ENCODE data around the gene CABLES1.

The CABLES1 gene

DNA sequence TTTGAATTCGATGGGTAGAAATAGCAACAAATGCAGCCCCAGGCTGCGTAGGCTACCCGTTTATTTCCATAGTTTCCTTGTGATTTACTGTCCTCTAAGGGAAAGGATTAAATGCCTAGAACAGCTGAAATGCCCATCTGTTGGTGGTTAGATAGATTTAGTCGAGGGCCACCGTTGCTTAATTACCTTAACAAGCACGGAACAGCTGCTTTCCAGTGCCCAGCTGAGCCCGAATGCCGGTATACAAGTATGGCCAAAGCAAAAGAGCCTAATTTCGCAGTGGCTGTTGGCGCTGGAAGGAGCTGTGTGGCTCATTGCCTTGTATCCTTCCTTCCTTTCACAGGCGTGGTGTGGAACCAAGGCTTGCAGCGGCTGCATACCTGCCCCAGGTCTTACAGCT lies 109.1 kb downstream of the CABLES1 start:
- peaks cover 3% of the 10 kb centered on the region for H3K36me3 ChIP-seq (ENCODE audit: insufficient read depth, low read length)
- H3K9ac ChIP-seq (ENCODE audit: low read depth, low read length), result no peak overlapping the region
- H3K9me3 ChIP-seq (ENCODE audit: control insufficient read depth, insufficient read depth, low read length), result no peaks in the 10 kb centered on the region
- H3K4me1 ChIP-seq (ENCODE audit: insufficient read depth, low read length), result peaks cover 17% of the 10 kb centered on the region

DNA sequence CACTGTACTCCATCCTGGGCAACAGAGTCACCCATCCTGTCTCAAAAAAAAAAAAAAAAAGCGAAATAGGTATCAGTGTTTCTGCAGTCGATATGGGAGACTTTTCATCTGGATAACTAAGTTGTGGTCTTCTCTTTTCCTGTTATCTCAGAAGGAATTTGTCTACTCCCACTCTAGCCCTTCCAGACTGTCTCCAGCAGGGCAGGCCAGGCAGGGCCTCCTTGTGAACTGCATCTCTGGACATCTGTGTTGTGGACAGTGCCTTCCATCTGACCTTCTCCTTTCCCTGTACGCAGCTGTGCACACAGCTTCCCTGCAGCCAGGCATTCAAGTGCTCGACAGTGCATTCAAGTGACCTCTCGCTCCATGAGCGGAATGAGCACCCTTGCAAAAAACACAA lies 110.2 kb downstream of the CABLES1 start:
- H3K4me1 ChIP-seq (ENCODE audit: insufficient read depth, low read length), result peaks cover 13% of the 10 kb centered on the region
- H3K9me3 ChIP-seq (ENCODE audit: control insufficient read depth, insufficient read depth, low read length), result no peaks in the 10 kb centered on the region
- peaks cover 3% of the 10 kb centered on the region for H3K36me3 ChIP-seq (ENCODE audit: insufficient read depth, low read length)

DNA sequence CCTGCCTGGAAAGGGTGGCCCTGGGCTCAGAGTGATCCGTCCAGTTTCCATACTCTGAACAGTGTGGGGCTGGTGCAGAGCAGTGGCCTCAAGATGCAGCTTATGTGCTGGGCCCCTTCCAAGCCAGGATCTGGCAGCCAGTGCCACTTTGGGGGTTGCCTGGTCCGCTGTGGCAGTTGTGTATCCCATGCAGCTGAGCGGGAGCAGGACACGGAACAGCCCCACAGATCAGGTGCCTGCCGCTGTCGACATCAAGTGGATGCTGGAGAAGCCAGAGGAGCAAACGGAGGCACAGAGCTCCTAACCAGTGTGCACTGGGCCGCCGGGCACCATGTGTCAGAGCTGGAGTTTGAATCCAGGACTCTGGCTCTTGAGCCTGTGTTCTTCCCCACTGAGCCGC lies 112.0 kb downstream of the CABLES1 start:
- Histone ChIP-seq H3K4me1 (ENCODE audit: insufficient read depth, low read length) (peaks cover 9% of the 10 kb centered on the region; the same call in 1 of the 2 replicates), H3K36me3 (ENCODE audit: insufficient read depth, low read length) (peaks cover 6% of the 10 kb centered on the region), H3K9ac (ENCODE audit: low read depth, low read length) (no peak overlapping the region), H3K9me3 (ENCODE audit: control insufficient read depth, insufficient read depth, low read length) (no peaks in the 10 kb centered on the region)

More for the DNA sequence above, 110.2 kb downstream of the CABLES1 start:
- H3K9ac ChIP-seq (ENCODE audit: low read depth, low read length), result no peak overlapping the region

DNA sequence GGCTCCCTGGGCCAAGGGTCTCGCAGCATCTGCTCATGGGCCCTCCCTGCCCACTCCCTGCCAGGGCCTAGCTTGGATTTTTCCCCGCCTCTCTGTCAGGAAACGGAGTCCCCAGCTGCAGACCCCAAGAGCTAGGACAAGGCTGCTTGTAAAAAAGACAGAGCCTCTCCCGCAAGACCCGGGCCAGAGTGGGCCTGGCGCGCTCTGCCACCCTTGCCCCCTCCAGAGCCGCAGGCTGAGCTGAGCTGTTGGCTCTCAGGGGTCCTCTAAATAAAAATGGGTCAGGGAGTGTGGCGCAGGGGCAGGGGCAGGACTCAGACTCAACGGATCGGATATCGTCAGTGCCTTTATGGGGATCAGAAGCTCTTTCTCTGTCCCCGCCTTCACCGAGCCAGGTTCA lies 112.6 kb downstream of the CABLES1 start:
- Histone ChIP-seq H3K9me3 (ENCODE audit: control insufficient read depth, insufficient read depth, low read length) (no peaks in the 10 kb centered on the region), H3K36me3 (ENCODE audit: insufficient read depth, low read length) (peaks cover 11% of the 10 kb centered on the region), H3K4me1 (ENCODE audit: insufficient read depth, low read length) (peaks cover 9% of the 10 kb centered on the region; the same call in 1 of the 2 replicates), H3K9ac (ENCODE audit: low read depth, low read length) (no peak overlapping the region)

DNA sequence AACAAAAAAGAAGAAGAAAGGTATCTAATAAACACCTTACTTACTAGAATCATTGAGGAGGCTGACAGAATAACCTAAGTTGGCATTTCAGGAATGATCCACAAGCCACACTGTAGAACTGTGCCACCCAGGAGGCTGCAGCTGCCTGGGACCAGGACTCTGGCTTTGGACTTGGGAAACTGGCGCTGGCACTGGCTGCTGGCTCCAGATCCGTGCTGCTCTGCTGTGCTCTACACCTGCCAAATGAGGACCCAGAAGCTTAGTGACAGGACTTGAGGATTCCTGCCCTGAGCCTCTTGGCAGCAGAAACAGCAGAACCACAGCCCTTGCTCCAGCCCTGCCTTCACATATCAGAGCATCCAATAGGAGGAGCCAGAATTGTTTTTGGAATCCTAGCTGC lies 113.5 kb downstream of the CABLES1 start:
- peaks cover 19% of the 10 kb centered on the region for H3K36me3 ChIP-seq (ENCODE audit: insufficient read depth, low read length)
- H3K9ac ChIP-seq (ENCODE audit: low read depth, low read length), result no peak overlapping the region
- peaks cover 3% of the 10 kb centered on the region; the same call in 1 of the 2 replicates for H3K4me1 ChIP-seq (ENCODE audit: insufficient read depth, low read length)
- H3K9me3 ChIP-seq (ENCODE audit: control insufficient read depth, insufficient read depth, low read length), result no peaks in the 10 kb centered on the region

DNA sequence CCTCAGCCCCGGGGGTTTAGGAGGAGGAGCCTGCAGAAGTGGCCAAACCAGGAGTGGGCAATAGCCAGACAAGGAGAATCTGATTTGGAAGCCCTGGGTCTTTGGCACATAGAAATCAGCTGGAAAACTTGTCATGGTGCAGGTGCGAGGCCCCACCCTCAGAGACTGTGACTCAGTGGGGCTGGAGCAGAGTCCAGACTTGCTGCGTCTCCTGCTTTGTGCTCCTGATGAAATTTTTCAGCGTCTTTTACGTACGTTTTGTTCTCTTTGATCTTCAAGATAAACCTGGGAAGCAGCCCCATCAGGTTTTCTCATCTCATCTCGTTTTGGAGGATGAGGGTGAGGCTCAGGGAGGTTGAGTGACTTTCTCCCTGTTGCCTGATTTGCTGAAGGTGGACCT lies 114.1 kb downstream of the CABLES1 start:
- Histone ChIP-seq H3K36me3 (ENCODE audit: insufficient read depth, low read length) (peaks cover 23% of the 10 kb centered on the region), H3K4me1 (ENCODE audit: insufficient read depth, low read length) (no peaks in the 10 kb centered on the region), H3K9me3 (ENCODE audit: control insufficient read depth, insufficient read depth, low read length) (no peaks in the 10 kb centered on the region), H3K9ac (ENCODE audit: low read depth, low read length) (no peak overlapping the region)

DNA sequence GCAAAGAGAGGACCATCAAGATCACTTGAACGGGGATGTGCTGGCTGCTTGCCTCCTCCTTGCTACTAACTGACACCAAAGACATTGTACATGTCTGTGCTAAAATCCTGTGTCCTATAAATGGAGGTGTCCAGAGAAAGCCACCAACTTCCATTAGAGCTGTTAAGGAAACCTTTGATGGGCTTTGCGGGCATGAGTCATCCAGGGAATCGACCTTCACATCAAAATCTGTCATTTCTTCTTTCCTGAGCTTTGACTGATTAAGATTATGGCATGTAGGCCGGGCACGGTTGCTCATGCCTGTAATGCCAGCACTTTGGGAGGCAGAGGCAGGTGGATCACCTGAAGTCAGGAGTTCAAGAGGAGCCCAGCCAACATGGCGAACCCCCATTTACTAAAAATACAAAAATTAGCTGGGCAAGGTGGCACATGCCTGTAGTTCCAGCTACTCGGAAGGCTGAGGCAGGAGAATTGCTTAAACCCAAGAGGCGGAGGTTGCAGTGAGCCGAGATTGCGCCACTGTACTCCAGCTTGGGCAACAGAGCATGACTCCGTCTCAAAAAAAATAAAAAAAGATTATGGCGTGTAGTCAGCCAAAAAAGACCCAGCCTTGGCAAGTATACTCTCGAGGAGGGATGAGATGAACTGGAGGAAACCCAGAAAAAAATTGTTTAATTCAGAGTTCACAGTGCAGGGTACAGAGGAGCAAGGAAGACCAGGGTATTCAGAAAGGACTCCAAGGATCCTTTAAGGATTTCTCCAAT lies 115.8 kb downstream of the CABLES1 start:
- Histone ChIP-seq H3K9ac (ENCODE audit: low read depth, low read length) (no peak overlapping the region), H3K36me3 (ENCODE audit: insufficient read depth, low read length) (peaks cover 22% of the 10 kb centered on the region), H3K4me1 (ENCODE audit: insufficient read depth, low read length) (no peaks in the 10 kb centered on the region), H3K9me3 (ENCODE audit: control insufficient read depth, insufficient read depth, low read length) (no peaks in the 10 kb centered on the region)

DNA sequence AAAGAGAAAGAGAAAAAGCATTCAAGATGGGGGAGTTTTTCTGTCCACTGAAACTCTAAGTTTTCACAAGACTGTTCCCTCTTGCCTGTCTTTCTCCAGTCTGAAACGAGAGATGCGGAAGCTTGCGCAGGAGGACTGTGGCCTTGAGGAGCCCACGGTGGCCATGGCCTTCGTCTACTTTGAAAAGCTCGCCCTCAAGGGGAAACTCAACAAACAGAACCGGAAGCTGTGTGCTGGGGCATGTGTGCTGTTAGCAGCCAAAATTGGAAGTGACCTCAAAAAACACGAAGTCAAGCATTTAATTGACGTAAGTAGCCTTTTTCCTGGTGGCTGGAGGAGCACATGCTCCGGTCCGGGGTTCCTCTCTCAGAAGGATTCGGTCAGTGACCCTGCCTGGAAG lies 118.3 kb downstream of the CABLES1 start:
- H3K36me3 ChIP-seq (ENCODE audit: insufficient read depth, low read length), result peaks cover 34% of the 10 kb centered on the region
- H3K9me3 ChIP-seq (ENCODE audit: control insufficient read depth, insufficient read depth, low read length), result no peaks in the 10 kb centered on the region
- H3K4me1 ChIP-seq (ENCODE audit: insufficient read depth, low read length), result peaks cover 5% of the 10 kb centered on the region
- H3K9ac ChIP-seq (ENCODE audit: low read depth, low read length), result no peak overlapping the region

DNA sequence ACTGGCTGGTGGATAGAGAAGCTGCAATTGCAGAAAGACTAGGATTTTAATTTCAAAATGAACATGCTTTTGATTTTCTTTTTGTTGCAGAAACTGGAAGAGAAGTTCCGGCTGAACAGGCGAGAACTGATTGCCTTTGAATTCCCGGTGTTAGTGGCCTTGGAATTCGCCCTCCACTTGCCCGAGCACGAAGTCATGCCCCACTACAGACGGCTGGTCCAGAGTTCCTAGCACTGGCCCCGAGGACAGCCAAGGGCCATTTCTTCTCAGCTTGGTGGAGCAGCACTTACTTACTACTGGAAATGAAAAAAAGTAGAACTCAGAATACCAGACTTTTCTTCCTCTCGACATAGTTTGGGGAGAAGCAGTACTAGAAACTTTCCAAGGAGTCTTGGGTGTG lies 121.9 kb downstream of the CABLES1 start:
- Histone ChIP-seq H3K9ac (ENCODE audit: low read depth, low read length) (no peak overlapping the region), H3K9me3 (ENCODE audit: control insufficient read depth, insufficient read depth, low read length) (no peaks in the 10 kb centered on the region), H3K4me1 (ENCODE audit: insufficient read depth, low read length) (peaks cover 31% of the 10 kb centered on the region), H3K36me3 (ENCODE audit: insufficient read depth, low read length) (peaks cover 32% of the 10 kb centered on the region)

DNA sequence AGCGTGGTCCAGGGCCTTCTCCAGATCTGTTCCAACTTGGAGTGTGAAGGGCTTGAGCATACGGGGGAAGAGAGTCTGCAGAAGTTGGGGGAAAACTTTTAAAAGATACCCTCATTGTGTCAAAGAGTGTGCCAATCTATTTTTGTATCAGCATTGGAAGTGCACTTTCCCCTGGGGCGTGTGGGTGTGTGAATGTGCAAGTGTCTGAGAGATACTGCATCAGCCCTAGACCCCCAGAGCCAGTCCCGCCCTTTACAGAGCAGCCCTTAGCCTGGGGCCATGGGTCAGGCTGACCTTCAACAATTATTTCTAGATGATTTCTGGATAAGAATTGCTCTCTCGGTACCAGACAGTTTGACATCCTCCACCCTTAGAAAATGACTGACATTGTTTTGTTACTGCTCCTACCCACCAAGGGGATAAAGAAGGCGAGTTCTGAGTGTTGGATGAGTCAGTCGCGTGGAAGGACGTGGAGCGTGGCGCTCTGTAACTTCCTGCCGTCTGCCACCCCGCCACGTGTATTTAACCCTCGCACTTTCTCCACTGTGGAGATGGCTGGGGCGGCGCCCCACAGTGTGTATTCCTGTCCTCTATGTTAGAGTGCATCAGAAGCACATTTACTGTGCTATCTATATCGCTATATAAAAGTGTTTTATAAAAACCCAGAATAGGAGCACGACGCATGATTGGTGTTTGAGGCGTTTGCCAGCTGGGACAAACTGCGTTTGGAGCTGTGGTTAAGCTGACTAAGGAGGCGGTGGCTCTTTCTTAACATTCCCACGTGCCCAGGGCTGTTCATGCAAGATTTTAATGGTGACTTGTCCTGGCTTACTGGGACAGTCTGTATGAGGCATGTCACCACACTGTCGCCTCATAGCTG lies 122.6 kb downstream of the CABLES1 start:
- peaks cover 31% of the 10 kb centered on the region for H3K4me1 ChIP-seq (ENCODE audit: insufficient read depth, low read length)

DNA sequence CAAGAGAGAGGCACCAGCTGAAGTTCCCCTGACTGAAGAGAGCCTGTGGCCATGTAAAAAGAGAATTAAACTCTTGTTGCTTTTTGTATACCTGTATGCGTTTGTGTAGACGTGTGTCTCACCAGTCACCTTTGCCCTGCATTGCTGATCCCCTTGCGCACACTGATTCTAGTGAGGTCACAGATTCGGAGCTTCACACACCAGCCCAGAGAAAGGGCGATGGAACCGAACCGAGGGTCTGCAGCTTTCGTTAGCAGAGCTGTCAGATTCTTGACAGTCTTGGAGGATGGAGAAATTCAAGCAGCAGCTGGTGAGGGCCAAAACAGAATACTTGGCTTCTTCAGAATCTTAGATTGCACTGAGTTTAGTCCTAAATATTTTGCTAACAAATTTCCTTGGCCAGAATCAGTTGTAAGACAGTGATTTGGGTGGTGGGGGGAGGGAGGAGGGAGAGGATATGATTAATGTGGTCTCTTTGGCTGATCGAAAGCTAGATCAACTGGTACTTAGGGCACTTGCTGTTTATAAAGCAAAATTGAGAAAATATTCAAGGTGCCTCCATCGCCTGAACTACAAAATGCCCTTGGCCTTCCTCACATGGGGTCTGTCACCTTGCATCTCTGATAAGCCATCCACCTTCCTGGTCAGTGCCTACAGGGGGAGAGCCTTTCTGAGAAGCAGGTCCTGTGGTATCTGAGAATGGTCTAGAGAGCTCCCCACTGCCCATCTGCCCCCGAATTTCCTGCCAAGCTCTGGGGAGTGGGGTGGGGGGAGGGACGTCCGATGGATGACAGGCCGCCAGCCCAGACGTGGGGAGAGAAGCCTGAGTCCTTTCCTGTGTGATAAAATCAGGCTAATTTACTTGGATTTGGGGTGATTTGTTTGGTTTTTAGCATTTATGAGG lies 123.5 kb downstream of the CABLES1 start:
- peaks cover 19% of the 10 kb centered on the region for H3K36me3 ChIP-seq (ENCODE audit: insufficient read depth, low read length)
- H3K4me1 ChIP-seq (ENCODE audit: insufficient read depth, low read length), result peaks cover 31% of the 10 kb centered on the region
- H3K9me3 ChIP-seq (ENCODE audit: control insufficient read depth, insufficient read depth, low read length), result no peaks in the 10 kb centered on the region
- peak overlapping the region; percentile 17; the same call in 1 of the 2 replicates for H3K9ac ChIP-seq (ENCODE audit: low read depth, low read length)

More for the DNA sequence above, 122.6 kb downstream of the CABLES1 start:
- Histone ChIP-seq H3K36me3 (ENCODE audit: insufficient read depth, low read length) (peaks cover 26% of the 10 kb centered on the region), H3K9ac (ENCODE audit: low read depth, low read length) (no peak overlapping the region), H3K9me3 (ENCODE audit: control insufficient read depth, insufficient read depth, low read length) (no peaks in the 10 kb centered on the region)

DNA sequence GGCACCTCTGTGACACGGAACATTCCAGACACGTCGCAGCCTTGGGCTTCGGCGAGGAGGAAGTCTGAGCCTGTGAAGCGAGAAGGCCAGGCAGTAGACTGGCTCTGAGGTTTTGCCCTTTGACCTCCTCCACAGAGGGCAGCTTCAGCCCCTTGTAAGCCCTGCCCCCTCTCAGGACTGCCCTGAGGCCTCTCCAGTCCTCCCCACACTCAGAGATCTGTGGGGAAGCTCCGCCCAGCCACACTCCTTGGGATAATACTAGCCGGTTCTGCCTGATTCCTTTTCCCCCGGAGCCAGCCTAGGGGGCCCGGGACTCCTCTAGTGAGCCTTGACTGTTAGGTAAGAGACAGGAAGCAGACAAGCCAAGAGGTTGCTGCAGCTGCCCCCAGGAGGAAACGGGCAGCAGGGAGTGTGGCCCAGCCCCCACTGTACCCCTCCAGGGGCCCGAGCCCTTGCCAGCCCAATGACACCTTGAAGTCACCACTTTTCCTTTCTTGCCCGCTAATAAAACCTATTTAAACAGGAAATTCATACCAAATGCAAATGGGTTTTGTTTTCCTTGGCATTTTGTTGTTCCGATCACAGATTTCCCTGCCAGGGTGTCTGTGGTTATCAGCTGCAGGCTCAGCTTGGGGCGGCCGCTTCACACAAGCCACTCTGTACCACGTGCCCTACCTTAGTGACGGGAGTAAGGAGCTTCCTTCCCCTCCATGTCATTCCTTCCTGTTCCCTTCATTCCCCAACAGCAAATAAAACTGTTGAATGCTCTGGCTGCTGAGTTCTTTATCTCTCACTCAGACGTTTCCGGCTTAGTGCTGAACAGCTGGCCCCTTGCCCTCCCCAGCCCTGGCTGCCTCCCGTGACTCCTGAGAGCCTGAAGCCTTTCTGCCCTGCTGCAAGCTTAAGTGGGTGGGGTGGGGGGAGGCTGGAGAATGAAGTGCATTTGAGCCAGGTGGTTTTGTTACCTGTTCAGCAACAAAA lies 124.7 kb downstream of the CABLES1 start:
- Histone ChIP-seq H3K36me3 (ENCODE audit: insufficient read depth, low read length) (peaks cover 15% of the 10 kb centered on the region), H3K9ac (ENCODE audit: low read depth, low read length) (peak overlapping the region; percentile 17), H3K9me3 (ENCODE audit: control insufficient read depth, insufficient read depth, low read length) (no peaks in the 10 kb centered on the region), H3K4me1 (ENCODE audit: insufficient read depth, low read length) (peaks cover 31% of the 10 kb centered on the region)

DNA sequence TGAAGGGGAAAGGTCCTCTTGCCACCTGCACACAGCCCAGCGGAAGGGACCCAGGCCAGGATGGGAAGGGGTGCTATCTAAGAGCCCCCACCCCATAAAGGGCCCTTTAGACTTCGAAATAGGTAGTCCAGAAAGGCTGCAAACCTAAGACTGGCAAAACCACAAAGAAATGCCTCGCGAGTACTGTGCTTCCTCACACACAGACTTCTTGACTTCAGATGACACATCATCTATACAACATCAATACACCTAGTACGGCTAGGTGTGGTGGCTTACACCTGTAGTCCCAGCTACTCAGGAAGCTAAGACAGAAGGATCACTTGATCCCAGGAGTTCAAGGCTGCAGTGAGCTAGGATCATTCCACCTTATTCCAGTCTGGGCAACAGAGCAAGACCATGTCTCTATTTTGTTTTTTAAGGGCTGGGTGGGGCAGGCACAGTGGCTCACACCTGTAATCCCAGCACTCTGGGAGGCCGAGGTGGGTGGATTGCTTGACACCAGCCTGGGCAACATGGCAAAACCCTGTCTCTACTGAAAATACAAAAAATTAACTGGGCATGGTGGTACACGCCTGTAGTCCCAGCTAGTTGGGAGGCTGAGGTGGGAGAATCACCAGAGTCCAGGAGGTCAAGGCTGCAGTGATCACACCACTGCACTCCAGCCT lies 125.8 kb downstream of the CABLES1 start:
- Histone ChIP-seq H3K9me3 (ENCODE audit: control insufficient read depth, insufficient read depth, low read length) (no peaks in the 10 kb centered on the region), H3K4me1 (ENCODE audit: insufficient read depth, low read length) (peaks cover 31% of the 10 kb centered on the region), H3K9ac (ENCODE audit: low read depth, low read length) (no peak overlapping the region), H3K36me3 (ENCODE audit: insufficient read depth, low read length) (peaks cover 13% of the 10 kb centered on the region)
